ENCODE measurements around the gene SLC39A2.
"Not testable (repeated sequence)": the region's sequence is repeated elsewhere in the genome, so short reads cannot be mapped to it uniquely, and the experiment has no call there.

SLC39A2 gene

DNA sequence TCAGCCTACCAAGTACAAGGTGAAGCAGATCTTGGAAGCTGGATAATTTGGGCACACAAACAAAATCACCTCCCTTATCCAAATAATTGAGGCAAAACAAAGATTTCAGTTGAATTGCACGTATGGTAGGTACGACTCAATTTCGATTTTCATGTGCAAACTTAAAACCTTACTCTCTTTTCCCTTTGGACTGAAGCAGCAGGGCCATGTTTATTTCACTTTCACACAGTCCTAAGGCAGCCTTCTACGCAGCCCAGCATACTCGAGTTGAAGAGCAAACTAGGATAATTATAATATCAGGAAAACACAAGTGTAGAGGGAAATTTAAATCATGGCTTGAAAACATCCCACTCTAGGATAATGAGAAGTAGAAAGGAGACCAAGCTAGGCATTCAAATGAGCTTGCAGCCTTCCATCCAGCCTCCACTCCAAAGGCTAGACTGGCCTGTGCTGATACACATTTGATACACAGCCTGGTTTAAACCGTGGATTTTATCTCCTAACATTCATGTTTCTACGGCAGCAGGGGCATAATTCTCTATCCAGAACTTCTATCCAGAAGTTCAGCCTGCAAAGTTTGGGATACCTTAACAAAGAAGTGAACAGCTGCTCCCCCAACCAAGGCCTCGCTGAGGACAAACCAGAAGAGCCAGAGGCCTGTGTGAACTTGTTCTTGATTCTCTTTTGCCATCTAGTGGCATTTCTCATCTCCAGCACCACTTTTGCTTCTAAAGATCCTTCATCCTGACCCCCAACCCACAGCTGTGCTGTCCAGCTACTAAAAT, 40.7 kb downstream of the SLC39A2 start:
- TF ChIP-seq, protein P1, sequence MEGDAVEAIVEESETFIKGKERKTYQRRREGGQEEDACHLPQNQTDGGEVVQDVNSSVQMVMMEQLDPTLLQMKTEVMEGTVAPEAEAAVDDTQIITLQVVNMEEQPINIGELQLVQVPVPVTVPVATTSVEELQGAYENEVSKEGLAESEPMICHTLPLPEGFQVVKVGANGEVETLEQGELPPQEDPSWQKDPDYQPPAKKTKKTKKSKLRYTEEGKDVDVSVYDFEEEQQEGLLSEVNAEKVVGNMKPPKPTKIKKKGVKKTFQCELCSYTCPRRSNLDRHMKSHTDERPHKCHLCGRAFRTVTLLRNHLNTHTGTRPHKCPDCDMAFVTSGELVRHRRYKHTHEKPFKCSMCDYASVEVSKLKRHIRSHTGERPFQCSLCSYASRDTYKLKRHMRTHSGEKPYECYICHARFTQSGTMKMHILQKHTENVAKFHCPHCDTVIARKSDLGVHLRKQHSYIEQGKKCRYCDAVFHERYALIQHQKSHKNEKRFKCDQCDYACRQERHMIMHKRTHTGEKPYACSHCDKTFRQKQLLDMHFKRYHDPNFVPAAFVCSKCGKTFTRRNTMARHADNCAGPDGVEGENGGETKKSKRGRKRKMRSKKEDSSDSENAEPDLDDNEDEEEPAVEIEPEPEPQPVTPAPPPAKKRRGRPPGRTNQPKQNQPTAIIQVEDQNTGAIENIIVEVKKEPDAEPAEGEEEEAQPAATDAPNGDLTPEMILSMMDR (IDR thresholded peaks at IDR 0.05; ENCODE audit: low read depth, low read length): peak; percentile 67
- DNase-seq (ENCODE audit: low read depth, low spot score): peak; percentile 67
- no peak overlapping the region for H3K4me3 ChIP-seq (ENCODE audit: low read depth, low read length)
- in situ Hi-C loops (cut with HindIII; ENCODE audit: low sequenced_read_pairs): no loop called here

DNA sequence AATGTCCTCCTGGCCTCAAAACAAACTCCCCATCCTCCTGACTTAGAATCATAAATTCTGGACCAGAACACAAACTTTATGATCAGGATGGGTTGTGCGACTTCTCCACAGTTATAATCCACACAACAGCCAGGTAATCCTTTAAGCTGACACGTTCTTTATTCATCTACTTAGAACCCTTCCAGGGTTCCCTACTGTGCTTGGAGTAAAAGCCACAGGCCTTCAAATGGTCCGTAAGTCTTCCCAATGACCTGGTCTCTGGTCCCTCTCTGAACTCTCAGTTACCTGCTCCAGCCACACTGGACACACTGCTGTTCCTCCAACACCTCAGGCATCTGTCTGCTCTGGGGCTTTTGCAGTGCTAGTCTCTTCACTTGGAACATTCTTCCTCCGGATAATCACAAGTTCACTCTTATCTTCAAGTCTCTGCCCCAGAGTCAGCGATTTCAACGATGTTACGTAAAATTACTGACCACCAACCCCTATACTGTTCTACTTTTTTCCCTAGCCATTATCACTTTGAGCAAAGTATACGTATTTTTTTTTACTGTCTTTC, 41.4 kb downstream of the SLC39A2 start:
- TF ChIP-seq, protein P1 (IDR thresholded peaks at IDR 0.05; ENCODE audit: low read depth, low read length): no peak
- no peak overlapping the region for H3K4me3 ChIP-seq (ENCODE audit: low read depth, low read length)
- in situ Hi-C loops (cut with HindIII; ENCODE audit: low sequenced_read_pairs): no loop called here
- DNase-seq (ENCODE audit: low read depth, low spot score): no peak

DNA sequence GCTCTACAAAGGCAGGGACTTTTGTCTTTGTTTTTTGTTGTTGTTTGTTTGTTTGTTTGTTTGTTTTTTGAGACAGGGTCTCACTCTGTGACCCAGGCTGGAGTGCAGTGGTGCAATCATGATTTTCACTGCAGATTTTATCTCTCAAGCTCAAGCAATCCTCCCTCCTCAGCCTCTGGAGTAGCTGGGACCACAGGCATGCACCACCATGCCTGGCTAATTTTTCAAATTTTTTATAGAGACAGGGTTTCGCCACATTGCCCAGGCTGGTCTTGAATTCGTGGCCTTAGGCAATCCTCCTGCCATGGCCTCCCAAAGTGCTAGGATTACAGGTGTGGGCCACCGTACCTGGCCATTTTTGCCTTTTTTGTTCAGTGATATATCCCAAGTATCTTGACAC, 41.8 kb downstream of the SLC39A2 start:
- in situ Hi-C loops (cut with HindIII; ENCODE audit: low sequenced_read_pairs); DNase-seq (ENCODE audit: low read depth, low spot score); H3K4me3 ChIP-seq (ENCODE audit: low read depth, low read length): not testable (repeated sequence)

DNA sequence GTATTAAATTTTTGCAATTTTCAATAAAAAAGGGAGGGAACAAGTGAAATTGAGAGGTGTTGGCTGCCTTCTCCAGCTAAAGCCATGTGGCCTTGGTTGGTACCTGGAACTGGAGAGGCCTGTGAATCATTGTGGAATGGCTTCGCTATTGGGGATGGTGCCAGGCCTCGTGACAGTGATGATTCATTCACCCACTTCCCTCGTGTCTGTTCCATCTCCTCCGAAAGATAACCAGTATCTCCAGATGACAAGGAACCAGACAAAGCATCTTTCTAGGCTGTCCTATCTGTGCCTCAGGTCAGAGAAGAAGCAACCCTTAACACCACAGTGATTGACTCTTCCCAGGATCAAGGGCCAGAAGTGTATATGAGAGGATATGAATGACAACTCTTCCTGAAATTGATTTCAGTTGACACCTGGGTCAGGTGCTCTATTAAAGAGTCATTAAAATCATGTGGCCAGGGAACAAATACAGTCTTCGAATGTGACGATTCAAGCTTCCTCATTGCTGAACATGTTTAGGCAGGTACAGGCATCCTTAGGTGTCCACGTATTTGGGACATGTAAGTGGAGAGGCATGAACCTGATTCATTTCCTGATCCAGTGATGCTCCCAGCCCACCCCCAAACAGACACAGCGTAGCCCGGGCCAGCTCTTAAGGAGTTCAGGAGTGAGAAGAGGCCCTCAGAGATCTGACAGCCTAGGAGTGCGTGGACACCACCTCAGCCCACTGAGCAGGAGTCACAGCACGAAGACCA, 42.8 kb downstream of the SLC39A2 start, which contains the start of gene RNASE7:
RNASE7 (plus strand) TSS at position 687 of the 758 bp plus-strand sequence. CDS start 631 bp downstream, outside the sequence.
- no peak within 1 kb of the TSS for H3K4me3 ChIP-seq (ENCODE audit: low read depth, low read length)
- TF ChIP-seq, protein P1 (IDR thresholded peaks at IDR 0.05; ENCODE audit: low read depth, low read length): no peak

DNA sequence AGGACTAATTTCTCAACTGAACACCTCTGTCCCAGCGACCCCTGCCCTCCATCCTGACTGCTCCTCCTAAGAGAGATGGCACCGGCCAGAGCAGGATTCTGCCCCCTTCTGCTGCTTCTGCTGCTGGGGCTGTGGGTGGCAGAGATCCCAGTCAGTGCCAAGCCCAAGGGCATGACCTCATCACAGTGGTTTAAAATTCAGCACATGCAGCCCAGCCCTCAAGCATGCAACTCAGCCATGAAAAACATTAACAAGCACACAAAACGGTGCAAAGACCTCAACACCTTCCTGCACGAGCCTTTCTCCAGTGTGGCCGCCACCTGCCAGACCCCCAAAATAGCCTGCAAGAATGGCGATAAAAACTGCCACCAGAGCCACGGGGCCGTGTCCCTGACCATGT, 43.8 kb downstream of the SLC39A2 start:
- TF ChIP-seq, protein P1 (IDR thresholded peaks at IDR 0.05; ENCODE audit: low read depth, low read length): no peak
- no peak overlapping the region for H3K4me3 ChIP-seq (ENCODE audit: low read depth, low read length)
- DNase-seq (ENCODE audit: low read depth, low spot score): no peak
- in situ Hi-C loops (cut with HindIII; ENCODE audit: low sequenced_read_pairs): no loop called here

More for the DNA sequence above, 42.8 kb downstream of the SLC39A2 start, which contains the start of gene RNASE7:
- in situ Hi-C loops (cut with HindIII; ENCODE audit: low sequenced_read_pairs): no loop called here
- no peak for DNase-seq (ENCODE audit: low read depth, low spot score)

DNA sequence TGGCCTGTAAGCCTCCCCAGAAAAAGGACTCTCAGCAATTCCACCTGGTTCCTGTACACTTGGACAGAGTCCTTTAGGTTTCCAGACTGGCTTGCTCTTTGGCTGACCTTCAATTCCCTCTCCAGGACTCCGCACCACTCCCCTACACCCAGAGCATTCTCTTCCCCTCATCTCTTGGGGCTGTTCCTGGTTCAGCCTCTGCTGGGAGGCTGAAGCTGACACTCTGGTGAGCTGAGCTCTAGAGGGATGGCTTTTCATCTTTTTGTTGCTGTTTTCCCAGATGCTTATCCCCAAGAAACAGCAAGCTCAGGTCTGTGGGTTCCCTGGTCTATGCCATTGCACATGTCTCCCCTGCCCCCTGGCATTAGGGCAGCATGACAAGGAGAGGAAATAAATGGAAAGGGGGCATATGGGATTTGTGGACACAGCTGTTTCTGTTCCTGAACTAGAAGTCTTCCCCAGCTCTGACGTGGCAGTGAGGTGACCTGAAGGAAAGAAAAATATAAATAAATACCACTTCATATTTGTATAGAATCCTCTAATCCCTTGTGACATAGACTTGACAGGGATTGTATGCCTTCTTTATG, 44.4 kb downstream of the SLC39A2 start:
- no peak overlapping the region for H3K4me3 ChIP-seq (ENCODE audit: low read depth, low read length)
- no peak for DNase-seq (ENCODE audit: low read depth, low spot score)
- in situ Hi-C loops (cut with HindIII; ENCODE audit: low sequenced_read_pairs): no loop called here
- TF ChIP-seq, protein P1 (IDR thresholded peaks at IDR 0.05; ENCODE audit: low read depth, low read length): no peak

Measured in astrocyte of the spinal cord (primary cell).